OCI-M2 (cell line): Measurements from ENCODE around the gene SPRED2.

Source experiments
- DNase-seq: peaks from one replicate; lab custom pipeline; 2025; ENCODE audit not compliant: unreplicated experiment; lab: John Stamatoyannopoulos, UW

The SPRED2 gene

DNA sequence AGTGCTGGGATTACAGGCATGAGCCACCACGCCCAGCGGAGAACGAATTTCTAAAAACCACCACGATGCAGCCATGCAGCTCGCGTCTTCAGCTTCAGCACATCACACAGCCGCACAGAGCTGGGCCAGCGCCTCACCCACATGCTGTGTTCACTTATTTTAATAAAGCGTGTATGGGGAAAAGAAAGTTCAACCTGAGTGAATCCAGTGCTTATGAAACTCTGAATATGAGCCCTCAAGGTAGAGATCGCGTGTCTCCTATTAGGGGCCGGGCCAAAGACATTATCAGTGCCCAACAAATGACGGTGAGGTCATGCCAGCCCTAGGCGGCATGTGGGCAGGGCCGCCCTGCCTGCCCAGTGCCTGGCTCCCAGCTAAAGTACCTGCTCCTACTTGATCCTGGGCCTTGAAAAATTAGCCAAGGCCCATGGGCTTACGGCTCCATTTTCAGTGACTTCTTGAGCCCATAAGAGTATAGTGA, 44.3 kb downstream of the SPRED2 start:
- DNase-seq = no peak

DNA sequence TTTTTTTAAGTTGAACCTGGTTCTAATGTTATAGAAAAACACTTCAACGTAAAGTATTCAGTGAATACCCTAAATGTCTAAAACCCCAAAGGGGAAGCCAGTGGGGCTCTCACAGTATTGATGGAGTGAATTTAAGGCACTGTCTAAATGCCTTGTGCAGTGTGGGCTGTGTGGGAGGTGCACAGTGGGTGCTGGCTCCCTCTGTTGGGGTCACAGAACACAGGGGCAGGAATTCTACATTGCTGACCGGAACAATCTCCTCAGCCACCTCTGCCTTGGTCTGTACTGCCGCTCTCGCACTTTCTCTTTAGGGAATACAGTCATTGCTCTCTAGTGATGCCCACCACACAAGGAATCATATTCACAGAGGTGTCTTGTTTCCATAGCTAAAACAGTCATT, 45.4 kb downstream of the SPRED2 start:
- no peak for DNase-seq

DNA sequence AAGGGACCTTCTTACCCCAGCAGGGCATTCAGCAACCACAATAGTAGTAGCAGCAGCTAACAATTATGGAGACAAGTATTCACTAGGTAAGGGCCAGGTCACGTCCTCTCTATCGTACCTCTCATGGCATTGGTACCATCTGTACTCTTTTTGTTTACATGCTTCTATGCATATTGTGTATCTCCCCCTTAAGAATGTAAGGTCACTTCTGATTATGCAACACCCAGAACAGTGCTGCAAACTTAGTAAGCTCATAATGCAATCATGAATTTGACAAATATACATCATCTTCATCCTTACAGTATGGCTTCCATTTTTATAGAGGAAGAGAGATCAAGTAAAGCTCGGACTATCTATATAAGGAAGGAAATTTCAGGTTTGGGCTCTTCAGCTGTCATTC, 46.1 kb downstream of the SPRED2 start:
- DNase-seq = no peak

DNA sequence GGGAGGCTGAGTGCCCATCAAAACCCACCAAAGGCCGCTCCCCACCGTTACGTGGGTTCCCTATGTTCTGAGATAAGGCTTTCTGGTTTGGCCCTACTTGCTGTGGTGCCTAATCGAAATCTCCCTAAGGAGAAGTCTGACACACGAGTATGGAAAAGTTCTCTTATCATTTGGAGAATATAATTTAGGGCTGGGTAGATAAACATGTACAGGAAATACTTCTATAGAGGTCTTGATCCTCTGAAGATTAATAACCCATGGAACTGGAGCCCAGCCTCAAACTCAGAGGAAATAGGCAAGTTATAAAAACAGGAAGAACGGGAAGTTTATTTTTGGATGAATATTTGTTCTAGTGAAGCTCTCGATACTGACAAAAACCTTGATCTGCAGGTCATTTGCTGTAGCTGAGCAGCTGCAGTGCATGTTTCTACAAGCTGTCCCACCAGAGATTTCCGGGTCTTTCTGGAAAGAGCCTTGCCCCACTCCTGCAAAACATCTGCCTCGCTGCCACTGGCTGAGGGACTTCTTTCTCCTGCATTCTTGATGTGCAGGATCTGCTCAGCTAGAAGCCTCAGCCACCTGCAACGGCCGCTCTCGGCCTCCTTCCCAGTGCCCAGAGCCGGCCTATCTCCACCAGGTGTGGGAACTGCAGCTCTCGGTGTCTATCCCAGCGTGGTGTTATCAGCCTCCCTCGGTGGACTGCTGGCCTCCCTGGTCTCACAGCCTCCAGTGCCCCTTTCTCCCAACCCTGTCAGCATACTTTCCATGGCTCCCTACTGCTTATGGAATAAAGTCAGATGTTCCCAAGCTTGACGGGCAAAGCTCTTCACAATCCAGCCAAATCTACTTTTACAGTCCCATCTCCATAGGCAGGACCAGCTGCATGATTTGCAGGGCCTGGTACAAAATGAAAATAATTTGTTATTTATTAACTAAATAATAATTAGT, 48.6 kb downstream of the SPRED2 start:
- no peak for DNase-seq

DNA sequence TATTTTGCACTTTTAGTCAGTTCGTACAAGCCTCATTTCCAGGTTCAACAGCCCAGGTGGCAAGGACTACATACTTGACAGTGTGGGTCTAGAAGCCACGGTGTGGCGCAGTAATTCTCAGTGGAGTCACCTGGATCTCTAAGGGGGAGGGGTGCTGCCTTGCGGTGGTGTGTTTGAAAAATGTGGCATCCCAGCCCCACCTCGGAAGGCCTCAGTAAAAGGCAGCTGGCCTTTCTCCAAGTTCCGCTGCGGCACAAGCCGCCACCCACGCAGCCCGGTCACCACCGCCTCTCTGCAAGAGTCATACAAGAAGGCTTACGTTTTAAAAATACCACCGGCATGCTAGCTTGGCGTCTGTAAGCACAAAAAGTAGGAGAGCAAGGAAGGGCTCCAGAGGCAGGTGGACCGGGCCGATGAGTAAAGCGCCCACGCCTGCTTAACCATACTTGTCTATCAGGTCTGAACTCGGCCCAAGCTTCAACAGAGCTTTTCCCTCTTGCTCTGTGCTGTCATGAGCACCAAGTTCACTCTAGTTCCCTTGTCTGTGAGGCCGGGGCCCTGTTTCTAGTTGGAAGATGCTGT, 49.5 kb downstream of the SPRED2 start:
- DNase-seq = no peak

DNA sequence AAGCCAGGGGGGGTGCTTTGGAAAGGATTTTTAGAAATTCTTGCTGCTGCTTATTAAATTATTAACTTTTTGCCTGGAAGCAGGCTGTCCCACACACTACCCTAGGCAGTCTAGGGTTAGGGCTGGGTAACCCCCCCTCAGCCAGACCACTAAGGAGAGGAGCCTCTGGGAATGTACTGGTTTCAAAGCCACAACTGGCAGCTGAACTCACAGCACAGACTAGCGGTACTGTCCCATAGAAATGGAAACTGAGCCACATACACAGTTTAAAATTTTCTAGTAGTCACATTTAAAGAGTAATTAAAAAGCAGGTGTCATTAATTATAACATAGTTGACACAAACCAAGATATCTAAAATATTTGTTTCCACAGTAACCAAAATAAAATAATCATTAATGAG, 50.1 kb downstream of the SPRED2 start:
- no peak for DNase-seq

DNA sequence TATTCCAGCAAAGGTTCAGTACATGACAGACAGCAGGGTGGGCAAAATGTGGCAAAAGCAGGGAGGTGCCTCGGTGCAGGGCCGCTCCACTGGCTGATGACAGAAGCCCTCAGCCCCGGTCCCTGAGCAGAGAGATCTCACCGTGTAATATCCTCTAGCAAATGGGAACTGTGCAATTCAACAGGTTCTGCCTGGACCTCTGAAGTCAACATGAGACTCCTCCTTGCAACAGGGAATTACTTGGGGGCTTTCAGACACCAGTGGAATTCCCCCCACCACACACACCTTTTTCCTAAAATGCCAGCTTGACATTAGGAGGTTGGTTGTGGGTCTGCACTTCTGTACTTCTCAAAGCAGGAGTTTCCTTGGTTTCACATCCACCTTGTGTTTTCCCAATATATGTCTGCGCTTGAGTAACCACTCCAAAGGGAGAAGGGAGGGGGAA, 50.8 kb downstream of the SPRED2 start:
- DNase-seq = no peak

DNA sequence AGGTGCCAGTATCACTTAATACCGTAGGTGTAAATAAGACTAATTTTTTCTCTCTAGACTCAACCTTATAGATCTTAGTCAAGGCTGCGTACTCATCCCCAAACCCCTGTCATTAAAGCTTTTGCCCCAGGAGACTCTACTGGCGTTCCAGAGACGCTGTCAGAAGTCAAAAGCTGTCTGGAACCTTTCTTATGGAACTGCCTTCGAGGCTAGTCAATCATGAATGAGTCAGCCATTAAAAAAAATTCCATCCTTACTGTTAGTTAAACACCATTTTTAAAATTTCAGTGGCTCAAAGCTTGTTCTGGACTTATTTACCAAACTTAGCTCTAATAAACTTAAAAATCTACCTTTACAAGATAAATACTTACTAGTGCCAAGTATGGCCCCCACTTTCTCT, 52.1 kb downstream of the SPRED2 start:
- DNase-seq = no peak

DNA sequence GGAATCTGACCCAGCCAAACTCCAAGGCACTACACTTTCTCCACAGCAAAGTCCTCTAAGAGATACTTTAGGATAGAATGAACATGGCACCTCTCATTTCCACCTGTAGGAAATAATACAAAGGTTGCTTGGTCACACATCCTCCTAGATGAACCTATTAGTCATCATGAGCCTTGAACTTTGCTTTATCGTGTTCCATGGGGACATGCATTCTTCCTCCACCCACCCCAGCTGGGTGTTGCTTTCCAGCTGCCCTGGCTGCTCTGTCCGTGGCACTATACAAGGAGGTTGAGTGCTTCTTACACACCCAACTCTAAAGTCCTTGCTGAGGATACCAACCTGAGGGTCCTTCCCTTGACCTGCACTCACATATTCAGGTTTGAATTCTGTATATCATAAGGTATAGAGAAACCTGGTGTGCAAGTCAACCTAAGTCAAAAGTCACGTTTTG, 52.7 kb downstream of the SPRED2 start:
- no peak for DNase-seq

DNA sequence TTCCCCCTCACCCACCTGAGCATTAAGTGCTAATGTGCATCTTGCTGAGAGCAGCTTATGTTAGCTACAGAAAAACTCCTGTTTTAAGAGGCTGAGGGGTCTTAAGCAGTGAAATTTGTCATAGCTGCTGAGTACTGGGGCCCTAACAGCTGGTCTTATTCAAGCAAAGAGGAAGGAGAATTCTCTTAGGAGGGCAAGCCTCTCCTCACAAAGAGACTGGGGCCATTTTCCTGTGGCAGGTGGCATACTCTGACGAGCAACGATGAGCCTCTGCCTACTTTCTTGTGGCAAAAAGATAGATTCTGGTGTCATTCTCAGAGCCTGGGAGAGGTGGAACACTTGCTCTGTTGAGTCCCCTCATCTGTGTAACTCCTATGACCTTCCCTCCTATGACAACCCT, 53.2 kb downstream of the SPRED2 start:
- DNase-seq = no peak

DNA sequence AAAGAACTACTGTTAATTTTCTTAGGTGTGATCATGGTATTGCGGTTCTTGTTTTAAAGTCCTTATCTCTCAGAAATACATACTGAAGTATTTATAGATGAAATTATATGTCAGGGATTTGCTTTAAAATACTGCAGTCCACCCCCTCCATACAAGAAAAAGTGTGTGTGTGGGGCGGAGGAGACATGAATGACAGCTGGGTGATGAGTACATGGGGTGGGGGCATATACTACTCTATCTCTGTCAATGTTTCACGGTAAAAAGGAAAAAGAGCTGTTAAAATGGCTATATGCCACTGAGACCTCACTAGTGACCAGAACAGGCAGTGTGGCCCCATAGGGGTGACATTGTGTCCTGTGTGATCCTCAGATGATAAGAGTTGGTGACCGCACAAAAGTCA, 54.1 kb downstream of the SPRED2 start:
- no peak for DNase-seq

DNA sequence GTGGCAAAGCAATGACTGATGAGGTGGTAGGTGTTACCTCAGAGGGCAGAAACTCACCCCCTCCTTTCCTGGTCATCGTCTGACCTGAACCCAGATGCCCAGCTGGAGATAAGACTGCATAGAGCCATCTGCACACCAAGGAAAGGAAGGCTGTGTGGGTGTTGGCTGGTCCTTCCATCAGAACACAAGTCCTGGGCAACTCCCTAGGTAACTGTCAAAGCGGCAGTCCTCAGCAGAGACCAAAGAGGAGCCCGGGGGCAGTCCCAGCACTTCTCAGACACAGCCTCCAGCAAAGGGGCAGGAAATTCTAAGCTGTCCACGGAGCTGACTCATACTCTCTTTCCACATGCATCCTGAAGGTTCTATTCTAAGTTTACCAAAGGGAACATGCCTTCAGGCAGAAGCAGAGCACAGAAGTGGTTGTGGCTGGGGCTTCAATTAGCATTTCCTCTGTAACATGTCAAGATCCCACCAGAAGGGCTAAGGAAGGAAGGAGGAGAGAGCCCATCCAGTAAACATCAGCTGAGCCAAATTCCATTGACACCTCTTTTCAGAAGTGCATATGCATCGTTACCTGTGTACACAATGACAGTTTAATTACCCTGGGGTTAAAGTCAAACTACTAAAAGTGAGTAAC, 54.7 kb downstream of the SPRED2 start:
- no peak for DNase-seq

DNA sequence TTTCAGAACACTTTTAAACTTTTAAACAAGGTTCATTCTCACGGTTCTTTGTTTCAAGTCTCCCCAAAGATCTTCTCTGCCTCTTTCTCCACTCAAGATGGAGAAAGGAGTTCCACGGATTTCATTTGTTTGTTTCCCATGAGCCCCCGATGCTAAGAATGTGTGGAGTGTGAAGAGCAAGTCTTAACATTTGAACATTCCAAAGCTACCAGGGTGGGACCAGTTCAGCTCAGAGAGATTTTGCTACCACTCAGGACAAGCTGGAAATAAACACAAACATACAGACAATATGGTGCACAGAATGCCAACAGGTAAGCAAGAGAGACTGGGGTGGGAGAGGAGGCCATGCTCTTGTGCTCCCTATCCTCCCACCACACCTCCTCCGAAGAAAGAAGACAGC, 56.7 kb downstream of the SPRED2 start:
- no peak for DNase-seq

DNA sequence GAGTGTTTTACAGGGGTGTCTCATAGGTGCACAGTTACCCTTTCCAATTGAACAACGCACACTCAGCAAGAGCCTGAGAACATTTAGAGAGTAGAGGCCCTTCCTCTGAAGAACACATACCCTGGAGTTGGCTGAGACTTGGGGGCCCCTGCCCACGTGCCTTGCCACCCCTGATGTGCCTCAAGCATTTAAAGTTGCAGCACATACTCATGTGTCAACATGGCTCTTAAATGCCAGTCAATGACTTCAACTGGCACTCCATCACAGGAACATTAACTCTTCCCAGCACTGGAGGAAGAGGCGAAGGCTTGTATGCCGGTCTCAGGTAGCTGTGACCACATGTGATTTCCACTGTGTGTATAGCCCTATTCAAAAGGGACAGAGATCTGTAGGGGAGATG, 57.4 kb downstream of the SPRED2 start:
- no peak for DNase-seq

DNA sequence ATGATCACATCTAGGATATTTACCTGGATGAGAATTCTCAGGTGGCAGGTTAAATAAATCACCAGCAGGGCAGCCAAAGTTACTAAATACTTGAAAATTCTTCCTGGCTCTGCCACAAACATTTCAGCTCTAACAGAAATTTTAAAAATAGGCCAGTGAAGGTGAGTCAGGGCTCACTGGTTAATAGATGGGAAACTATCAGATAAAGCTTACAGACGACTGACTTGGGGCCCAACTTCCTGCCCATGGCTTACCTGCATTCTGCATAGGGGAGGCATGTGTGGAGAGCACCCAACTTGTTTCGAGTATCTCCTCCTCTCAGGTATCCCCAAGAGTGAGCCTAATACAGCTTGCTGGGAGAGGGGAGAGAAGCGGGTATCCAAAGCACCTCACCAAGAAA, 57.8 kb downstream of the SPRED2 start:
- no peak for DNase-seq

DNA sequence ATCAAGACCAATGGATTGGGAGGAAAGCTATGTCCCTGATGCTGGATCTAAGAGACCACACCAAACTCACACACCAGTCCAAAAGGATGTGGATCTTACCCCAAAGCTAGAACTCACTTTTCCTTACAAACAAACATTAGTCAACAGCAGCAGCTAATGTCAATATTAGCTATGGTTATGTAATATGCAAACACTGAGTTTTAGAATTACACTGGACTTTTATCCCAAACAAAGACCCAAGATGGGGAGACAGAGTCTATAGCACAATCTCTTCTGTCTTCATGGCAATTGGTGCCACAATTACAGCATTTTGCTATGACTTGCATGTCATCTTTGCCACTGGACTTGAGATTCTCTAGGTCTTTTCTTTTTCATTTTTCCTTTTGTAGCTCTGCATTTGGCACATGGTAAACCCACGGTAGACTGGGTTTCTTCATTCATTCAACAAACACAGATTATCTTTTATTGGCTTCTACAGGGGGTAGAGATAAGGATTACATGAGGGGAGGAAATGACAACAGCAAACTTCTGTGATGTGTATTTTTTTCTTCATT, 59.0 kb downstream of the SPRED2 start:
- no peak for DNase-seq

DNA sequence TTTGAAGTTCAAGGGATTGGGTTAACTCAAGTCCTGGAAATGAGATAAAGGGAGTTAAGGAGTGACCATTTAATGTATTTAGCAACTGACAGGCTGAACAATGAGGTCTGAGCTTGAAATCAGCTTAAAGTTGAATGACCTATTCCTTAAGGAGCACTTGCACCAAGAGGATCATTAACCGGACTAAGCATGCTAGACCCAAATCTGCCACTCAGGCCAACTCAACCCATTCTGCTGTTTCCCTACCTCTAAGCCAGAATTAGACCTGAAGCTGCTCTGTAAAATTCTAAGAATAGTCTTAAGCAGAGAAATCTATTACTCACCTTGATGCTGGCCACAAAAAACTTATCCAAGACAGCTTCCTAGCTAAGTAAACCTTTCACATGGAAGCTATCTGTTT, 59.8 kb downstream of the SPRED2 start:
- DNase-seq = no peak

DNA sequence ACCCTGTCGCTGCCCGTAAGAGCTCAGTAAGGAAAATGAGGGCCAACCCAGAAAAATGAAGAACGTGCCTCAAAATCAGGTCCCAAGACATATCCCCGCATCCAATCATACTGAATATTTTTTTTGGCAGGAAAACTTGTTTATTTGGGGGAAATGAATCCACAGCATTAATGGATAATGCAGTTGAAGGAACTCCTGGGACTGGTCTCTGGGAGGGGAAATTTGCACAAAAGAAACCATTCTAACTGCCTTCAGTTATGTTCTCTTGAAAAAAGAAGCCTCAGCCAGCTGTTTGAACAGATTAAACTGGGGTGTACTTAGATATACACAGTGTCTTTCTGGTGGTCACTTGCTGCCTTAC, 61.3 kb downstream of the SPRED2 start:
- no peak for DNase-seq

DNA sequence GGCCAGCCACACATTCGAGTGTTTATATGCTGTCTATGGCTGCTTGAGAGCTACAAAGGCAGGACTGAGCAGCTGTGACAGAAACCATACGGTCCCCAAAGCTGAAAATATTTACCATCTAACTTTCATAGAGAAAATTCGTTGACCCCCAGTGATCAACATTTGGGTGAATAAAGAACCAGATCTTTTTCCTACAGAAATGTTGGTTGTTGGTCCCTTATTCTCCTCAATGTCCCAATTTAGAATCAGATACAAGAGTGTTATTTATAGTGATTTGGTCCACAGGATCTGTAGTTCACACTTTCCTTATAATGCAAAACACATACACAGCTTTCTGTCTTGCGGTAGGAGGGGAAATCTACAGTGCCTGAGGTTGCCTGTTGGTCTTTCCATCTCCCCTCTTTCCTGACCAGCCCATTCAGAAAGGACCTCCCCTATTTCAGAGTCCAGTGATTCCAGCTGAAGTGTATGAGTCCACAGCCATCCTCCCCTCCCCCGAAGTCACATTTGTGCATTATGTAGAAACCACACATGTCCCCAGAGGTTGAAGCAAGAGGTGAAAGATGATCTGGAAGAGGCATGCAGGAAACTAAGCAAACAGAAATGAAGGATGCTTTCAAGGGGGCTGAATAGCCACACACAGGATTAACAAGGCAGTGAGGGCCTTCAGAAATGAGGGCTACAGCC, 61.9 kb downstream of the SPRED2 start:
- DNase-seq = no peak

DNA sequence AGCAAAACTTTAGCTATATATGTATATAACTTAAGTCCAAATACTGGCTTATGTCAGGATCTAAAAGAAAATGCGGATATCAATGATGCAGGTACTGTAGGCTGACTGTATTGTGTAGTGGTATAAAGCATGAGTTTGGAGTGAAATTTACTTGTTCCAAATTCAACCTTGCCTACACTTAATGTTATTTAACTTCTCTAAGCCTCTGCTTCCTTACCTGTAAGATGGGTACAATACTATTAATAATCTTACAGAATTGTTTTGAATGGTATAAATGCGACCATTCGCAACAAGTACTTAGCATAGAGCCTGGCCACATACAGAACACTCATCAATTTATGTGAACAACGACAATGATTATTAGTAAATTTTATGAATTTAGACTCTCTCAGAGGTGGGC, 62.4 kb downstream of the SPRED2 start:
- DNase-seq = no peak

DNA sequence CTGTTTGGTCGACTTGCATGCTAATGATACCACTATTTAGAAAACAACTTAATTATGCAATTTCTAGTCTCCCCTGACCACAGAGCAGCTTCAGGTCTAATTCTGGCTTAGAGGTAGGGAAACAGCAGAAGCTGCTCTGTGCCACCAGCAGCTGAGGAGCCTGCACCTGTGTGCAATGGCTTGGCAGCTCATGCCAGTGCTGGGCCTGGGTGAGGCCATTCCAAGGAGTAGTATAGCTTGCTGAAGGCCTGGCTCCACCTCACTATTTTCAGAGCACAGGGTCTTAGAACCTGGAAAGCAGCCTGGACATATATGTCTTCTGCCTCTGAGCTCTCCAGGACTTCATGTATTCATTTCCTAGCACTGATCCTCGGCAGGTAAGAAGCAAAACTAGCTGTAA, 62.8 kb downstream of the SPRED2 start:
- DNase-seq = no peak
